ENCODE data around the gene ADGRG7. TPM values are rescaled to one million over a fixed set of nuclear protein-coding genes. Genes with fewer than 3 reads are reported as not detected.
"Not testable (repeated sequence)": the region's sequence is repeated elsewhere in the genome, so short reads cannot be mapped to it uniquely, and the experiment has no call there.

ADGRG7 gene
- total and polyA plus RNA-seq, 2 of the 13 experiments (the other 11 are each of a cell fraction or from before 2014, with no cell fraction given), result not detected

DNA sequence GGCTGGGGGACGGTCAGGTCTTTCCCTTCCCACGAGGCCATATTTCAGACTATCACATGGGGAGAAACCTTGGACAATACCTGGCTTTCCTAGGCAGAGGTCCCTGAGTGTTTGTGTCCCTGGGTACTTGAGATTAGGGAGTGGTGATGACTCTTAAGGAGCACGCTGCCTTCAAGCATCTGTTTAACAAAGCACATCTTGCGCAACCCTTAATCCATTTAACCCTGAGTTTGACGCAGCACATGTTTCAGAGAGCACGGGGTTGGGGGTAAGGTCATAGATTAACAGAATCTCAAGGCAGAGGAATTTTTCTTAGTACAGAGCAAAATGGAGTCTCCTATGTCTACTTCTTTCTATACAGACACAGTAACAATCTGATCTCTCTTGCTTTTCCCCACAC, 57.3 kb downstream of the ADGRG7 start:
- CTCF ChIA-PET (ENCODE audit: low intra/inter-chr PET ratio, low total read pairs); POLR2A ChIA-PET; H3K9me3 ChIP-seq (ENCODE audit: low read length); BruUV-seq (replicated peaks); H3K79me2 ChIP-seq (ENCODE audit: insufficient read depth, low read length); H4K20me1 ChIP-seq (ENCODE audit: insufficient read depth, low read length); in situ Hi-C loops (cut with HindIII; ENCODE audit: extremely low pct_ligation_motif_present, low pct_unique_long_range_greater_than_20kb); DNase-seq (ENCODE audit: low spot score); H3K9ac ChIP-seq (ENCODE audit: insufficient read depth, low read depth, low read length); H3K4me3 ChIP-seq (replicated peaks in 1 of 3; ENCODE audit: insufficient read depth in 1 of 3, low read depth in 2 of 3, low read length in 3 of 3); ATAC-seq; intact Hi-C loops (cut with micrococcal nuclease; ENCODE audit: unreplicated experiment); FAIRE-seq; H3K27ac ChIP-seq (ENCODE audit: extremely low read length, insufficient read depth, low read length); H2AFZ ChIP-seq (ENCODE audit: low read length); H3K4me2 ChIP-seq (ENCODE audit: low read depth, low read length); H3K27me3 ChIP-seq (ENCODE audit: control insufficient read depth in 1 of 2, insufficient read depth in 2 of 2, low read length in 2 of 2); H3K4me1 ChIP-seq (ENCODE audit: insufficient read depth, low read length); H3K36me3 ChIP-seq (replicated peaks in 1 of 2; ENCODE audit: control insufficient read depth in 1 of 2, insufficient read depth in 2 of 2, low read length in 2 of 2): not testable (repeated sequence)
- TF ChIP-seq CEBPB (IDR thresholded peaks at IDR 0.05; ENCODE audit: borderline replicate concordance, low read depth, low read length), result peak; percentile 29; the same call in 1 of the 2 replicates
- 33% methylated on average over 3 of the region's 6 CpGs for WGBS (ENCODE audit: low lambda C conversion rate)

DNA sequence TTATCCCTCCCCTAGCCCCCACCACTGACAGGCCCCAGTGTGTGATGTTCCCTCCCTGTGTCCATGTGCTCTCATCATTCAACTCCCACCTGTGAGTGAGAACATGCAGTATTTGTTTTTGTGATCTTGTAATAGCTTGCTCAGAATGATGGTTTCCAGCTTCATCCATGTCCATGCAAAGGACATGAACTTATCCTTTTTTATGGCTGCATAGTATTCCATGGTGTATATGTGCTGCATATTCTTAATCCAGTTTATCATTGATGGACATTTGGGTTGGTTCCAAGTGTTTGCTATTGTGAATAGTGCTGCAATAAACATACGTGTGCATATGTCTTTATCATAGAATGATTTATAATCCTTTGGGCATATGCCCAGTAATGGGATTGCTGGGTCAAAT, 57.9 kb downstream of the ADGRG7 start:
- H3K4me2 ChIP-seq (ENCODE audit: low read depth, low read length); FAIRE-seq; ATAC-seq; in situ Hi-C loops (cut with HindIII; ENCODE audit: extremely low pct_ligation_motif_present, low pct_unique_long_range_greater_than_20kb); H3K79me2 ChIP-seq (ENCODE audit: insufficient read depth, low read length); H3K9me3 ChIP-seq (ENCODE audit: low read length); H3K36me3 ChIP-seq (replicated peaks in 1 of 2; ENCODE audit: control insufficient read depth in 1 of 2, insufficient read depth in 2 of 2, low read length in 2 of 2); H2AFZ ChIP-seq (ENCODE audit: low read length); DNase-seq (ENCODE audit: low spot score); BruUV-seq (replicated peaks); CTCF ChIA-PET (ENCODE audit: low intra/inter-chr PET ratio, low total read pairs); H4K20me1 ChIP-seq (ENCODE audit: insufficient read depth, low read length); POLR2A ChIA-PET; H3K4me3 ChIP-seq (replicated peaks in 1 of 3; ENCODE audit: insufficient read depth in 1 of 3, low read depth in 2 of 3, low read length in 3 of 3); H3K27ac ChIP-seq (ENCODE audit: extremely low read length, insufficient read depth, low read length); H3K27me3 ChIP-seq (ENCODE audit: control insufficient read depth in 1 of 2, insufficient read depth in 2 of 2, low read length in 2 of 2); intact Hi-C loops (cut with micrococcal nuclease; ENCODE audit: unreplicated experiment); H3K4me1 ChIP-seq (ENCODE audit: insufficient read depth, low read length); H3K9ac ChIP-seq (ENCODE audit: insufficient read depth, low read depth, low read length): not testable (repeated sequence)
- WGBS (ENCODE audit: low lambda C conversion rate), result 5% methylated on average over 1 of the region's 1 CpG

DNA sequence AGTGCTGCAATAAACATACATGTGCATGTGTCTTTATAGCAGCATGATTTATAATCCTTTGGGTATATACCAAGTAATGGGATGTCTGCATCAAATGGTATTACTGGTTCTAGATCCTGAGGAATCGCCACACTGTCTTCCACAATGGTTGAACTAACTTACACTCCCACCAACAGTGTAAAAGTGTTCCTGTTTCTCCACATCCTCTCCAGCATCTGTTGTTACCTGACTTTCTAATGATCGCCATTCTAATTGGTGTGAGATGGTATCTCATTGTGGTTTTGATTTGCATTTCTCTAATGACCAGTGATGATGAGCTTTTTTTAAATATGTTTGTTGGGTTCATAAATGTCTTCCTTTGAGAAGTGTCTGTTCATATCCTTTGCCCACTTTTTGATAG, 61.6 kb downstream of the ADGRG7 start:
- POLR2A ChIA-PET; H4K20me1 ChIP-seq (ENCODE audit: insufficient read depth, low read length); H3K9ac ChIP-seq (ENCODE audit: insufficient read depth, low read depth, low read length); H3K36me3 ChIP-seq (replicated peaks in 1 of 2; ENCODE audit: control insufficient read depth in 1 of 2, insufficient read depth in 2 of 2, low read length in 2 of 2); ATAC-seq; H3K27ac ChIP-seq (ENCODE audit: extremely low read length, insufficient read depth, low read length); CTCF ChIA-PET (ENCODE audit: low intra/inter-chr PET ratio, low total read pairs); H3K79me2 ChIP-seq (ENCODE audit: insufficient read depth, low read length); FAIRE-seq; intact Hi-C loops (cut with micrococcal nuclease; ENCODE audit: unreplicated experiment); in situ Hi-C loops (cut with HindIII; ENCODE audit: extremely low pct_ligation_motif_present, low pct_unique_long_range_greater_than_20kb); DNase-seq (ENCODE audit: low spot score); H3K27me3 ChIP-seq (ENCODE audit: control insufficient read depth in 1 of 2, insufficient read depth in 2 of 2, low read length in 2 of 2); BruUV-seq (replicated peaks); H3K9me3 ChIP-seq (ENCODE audit: low read length); H3K4me1 ChIP-seq (ENCODE audit: insufficient read depth, low read length); H3K4me3 ChIP-seq (replicated peaks in 1 of 3; ENCODE audit: insufficient read depth in 1 of 3, low read depth in 2 of 3, low read length in 3 of 3); H3K4me2 ChIP-seq (ENCODE audit: low read depth, low read length); H2AFZ ChIP-seq (ENCODE audit: low read length): not testable (repeated sequence)
- 43% methylated on average over 2 of the region's 2 CpGs for WGBS (ENCODE audit: low lambda C conversion rate)
